Trophoblast cell (in vitro differentiated cells and primary cell): ENCODE results near the gene YOD1.

Experiments used
- DNase-seq, 2 donors: peaks; one replicate each; pipeline ENCODE4 v3.0.0-alpha.2; 2016
- H2AFZ ChIP-seq: 2 replicates; pipeline ENCODE4 v1.6.1; 2013; ENCODE audit warnings: low read length, moderate library complexity, mild to moderate bottlenecking; ENCODE audit not compliant: insufficient read depth, poor library complexity
- H2AK5ac ChIP-seq: 2 replicates; pipeline ENCODE4 v1.6.1; 2013; ENCODE audit warnings: mild to moderate bottlenecking, low read length
- H2BK120ac ChIP-seq: 2 replicates; pipeline ENCODE4 v1.6.1; 2013; ENCODE audit warnings: low read length, mild to moderate bottlenecking, moderate library complexity; ENCODE audit not compliant: insufficient read depth, poor library complexity
- H2BK12ac ChIP-seq: 2 replicates; pipeline ENCODE4 v1.6.1; 2013; ENCODE audit warnings: mild to moderate bottlenecking, low read length, moderate library complexity
- H2BK5ac ChIP-seq: 2 replicates; pipeline ENCODE4 v1.6.1; 2013; ENCODE audit warnings: low read length, low read depth, moderate library complexity, mild to moderate bottlenecking; ENCODE audit not compliant: poor library complexity
- H3K14ac ChIP-seq: 2 replicates; pipeline ENCODE4 v1.6.1; 2013; ENCODE audit warnings: mild to moderate bottlenecking, low read length
- H3K18ac ChIP-seq: 2 replicates; pipeline ENCODE4 v1.6.1; 2013; ENCODE audit warnings: mild to moderate bottlenecking, low read length
- H3K23ac ChIP-seq: 2 replicates; pipeline ENCODE4 v1.6.1; 2013; ENCODE audit warnings: low read length
- H3K27ac ChIP-seq: 2 replicates; pipeline ENCODE4 v1.5.1; 2013; ENCODE audit warnings: low read depth, mild to moderate bottlenecking, inconsistent platforms, low read length, moderate library complexity
- H3K27me3 ChIP-seq: 2 replicates; pipeline ENCODE4 v1.6.1; 2013; ENCODE audit warnings: inconsistent platforms, mild to moderate bottlenecking, low read length, moderate library complexity; ENCODE audit not compliant: insufficient read depth
- H3K36me3 ChIP-seq, 2 experiments: 1 replicate in 1 of 2; 2 replicates in 1 of 2; pipeline ENCODE4 v1.6.1; 2013; ENCODE audit warnings: low read length in 2 of 2, mild to moderate bottlenecking in 2 of 2, moderate library complexity in 1 of 2; ENCODE audit not compliant: insufficient read depth in 2 of 2, control insufficient read depth in 1 of 2
- H3K4ac ChIP-seq: 2 replicates; pipeline ENCODE4 v1.6.1; 2013; ENCODE audit warnings: low read depth, mild to moderate bottlenecking, low read length, moderate library complexity
- H3K4me1 ChIP-seq, 2 experiments: 1 replicate in 1 of 2; 2 replicates in 1 of 2; pipeline ENCODE4 v1.6.1; 2013; ENCODE audit warnings: low read length in 2 of 2, mild to moderate bottlenecking in 2 of 2, moderate library complexity in 1 of 2; ENCODE audit not compliant: insufficient read depth in 2 of 2, control insufficient read depth in 1 of 2
- H3K4me2 ChIP-seq: 2 replicates; pipeline ENCODE4 v1.6.1; 2013; ENCODE audit warnings: inconsistent platforms, mild to moderate bottlenecking, low read length, moderate library complexity
- H3K4me3 ChIP-seq: 2 replicates; pipeline ENCODE4 v1.5.1; 2013; ENCODE audit warnings: mild to moderate bottlenecking, low read depth, low read length, inconsistent platforms
- H3K79me1 ChIP-seq: one replicate; pipeline ENCODE4 v1.6.1; 2013; ENCODE audit warnings: low read length
- H3K79me2 ChIP-seq: 2 replicates; pipeline ENCODE4 v1.6.1; 2013; ENCODE audit warnings: low read length, mild to moderate bottlenecking; ENCODE audit not compliant: control insufficient read depth, insufficient read depth, poor library complexity
- H3K9ac ChIP-seq: 2 replicates; pipeline ENCODE4 v1.6.1; 2013; ENCODE audit warnings: mild to moderate bottlenecking, low read length
- H3K9me3 ChIP-seq: 2 replicates; pipeline ENCODE4 v1.6.1; 2013; ENCODE audit warnings: low read depth, mild to moderate bottlenecking, control low read depth, inconsistent platforms, low read length; ENCODE audit not compliant: insufficient read depth
- H4K12ac ChIP-seq: 2 replicates; pipeline ENCODE4 v1.6.1; 2013; ENCODE audit warnings: low read depth, mild to moderate bottlenecking, low read length, moderate library complexity
- H4K8ac ChIP-seq: 2 replicates; pipeline ENCODE4 v1.6.1; 2013; ENCODE audit warnings: low read depth, mild to moderate bottlenecking, low read length, moderate library complexity
- H4K91ac ChIP-seq: one replicate; pipeline ENCODE4 v1.6.1; 2013; ENCODE audit warnings: low read depth, mild to moderate bottlenecking, low read length, moderate library complexity
- WGBS: extraction: QIAGEN DNeasy Blood & Tissue Kit; methylation state at CpG from one replicate; pipeline ENCODE4 v1.1.7; 2013; ENCODE audit warnings: missing lambda C conversion rate; ENCODE audit not compliant: insufficient read length, insufficient coverage; ENCODE audit errors: extremely low coverage; 5-methylcytosine and 5-hydroxymethylcytosine counted together

YOD1 gene

GRCh38 chr1:207000651-207001291, 50.2 kb downstream of the YOD1 start:
- H3K79me1 ChIP-seq, result no peaks in the 10 kb centered on the region
- H3K23ac ChIP-seq, result no peak overlapping the region
- H3K36me3 ChIP-seq, result no peaks in the 10 kb centered on the region
- no peak overlapping the region for H3K4me2 ChIP-seq
- no peaks in the 10 kb centered on the region for H3K9me3 ChIP-seq
- H3K4me3 ChIP-seq, result no peak overlapping the region
- DNase-seq, result peak; percentile 35 to 74
- H3K79me2 ChIP-seq, result no peaks in the 10 kb centered on the region
- H3K27me3 ChIP-seq, result no peaks in the 10 kb centered on the region
- no peak overlapping the region for H2BK120ac ChIP-seq
- H4K12ac ChIP-seq, result no peak overlapping the region
- H4K91ac ChIP-seq, result no peak overlapping the region
- no peak overlapping the region for H3K27ac ChIP-seq
- H3K4me1 ChIP-seq, result peaks cover 0 to 2% of the 10 kb centered on the region in 2 experiments
- no CpG with 5 or more reads among the region's 5 CpGs for WGBS
- no peak overlapping the region for H3K14ac ChIP-seq
- no peak overlapping the region for H3K18ac ChIP-seq
- H2AFZ ChIP-seq, result no peak overlapping the region
- H3K4ac ChIP-seq, result no peak overlapping the region
- H2AK5ac ChIP-seq, result no peak overlapping the region
- no peak overlapping the region for H3K9ac ChIP-seq
- H2BK5ac ChIP-seq, result no peak overlapping the region
- H2BK12ac ChIP-seq, result no peak overlapping the region
- H4K8ac ChIP-seq, result no peak overlapping the region

GRCh38 chr1:206998816-206999215, 52.2 kb downstream of the YOD1 start:
- Histone ChIP-seq H3K4me2 (no peak overlapping the region), H3K79me1 (no peaks in the 10 kb centered on the region), H3K27me3 (no peaks in the 10 kb centered on the region), H3K23ac (no peak overlapping the region), H2AK5ac (no peak overlapping the region), H4K8ac (no peak overlapping the region), H3K79me2 (no peaks in the 10 kb centered on the region), H3K9ac (no peak overlapping the region), H3K18ac (no peak overlapping the region), H3K14ac (no peak overlapping the region), H3K4ac (no peak overlapping the region), H4K12ac (no peak overlapping the region), H3K9me3 (no peaks in the 10 kb centered on the region), H3K4me3 (no peak overlapping the region), H4K91ac (no peak overlapping the region), H3K27ac (no peak overlapping the region), H2BK5ac (no peak overlapping the region), H3K36me3 (no peaks in the 10 kb centered on the region), H2BK12ac (no peak overlapping the region), H2AFZ (no peak overlapping the region), H3K4me1 (peaks cover 0 to 2% of the 10 kb centered on the region in 2 experiments), H2BK120ac (no peak overlapping the region)
- no CpG with 5 or more reads among the region's 2 CpGs for WGBS
- DNase-seq, result no peak
